Keratinocyte (primary cell): ENCODE data around the gene ANKRD49. TPM values are rescaled to one million over a fixed set of nuclear protein-coding genes. Genes with fewer than 3 reads are reported as not detected.

Experiments
- DNase-seq: peaks from one replicate; pipeline ENCODE4 v3.0.0-alpha.2; 2011; ENCODE audit warnings: low read depth, missing footprints, low spot score
- FAIRE-seq: peaks from 2 replicates; lab custom pipeline; 2011; peaks lifted over from hg19 to GRCh38; lab: Jason Lieb, UNC
- H2AFZ ChIP-seq: 2 replicates; pipeline ENCODE4 v1.6.0; 2012; ENCODE audit warnings: low read length, control low read depth, inconsistent platforms; ENCODE audit not compliant: control insufficient read depth
- H3K27ac ChIP-seq: 2 replicates; pipeline ENCODE4 v1.5.1; 2011; ENCODE audit warnings: low read length; ENCODE audit not compliant: control insufficient read depth, insufficient read depth
- H3K27me3 ChIP-seq: 3 replicates; pipeline ENCODE4 v1.6.0; 2011; ENCODE audit warnings: low read length; ENCODE audit not compliant: control insufficient read depth, insufficient read depth; ENCODE audit errors: extremely low read depth
- H3K36me3 ChIP-seq, 2 experiments: 2 replicates in 1 of 2; 3 replicates in 1 of 2; pipeline ENCODE4 v1.5.1; 2011; ENCODE audit warnings: low read length in 2 of 2, mild to moderate bottlenecking in 1 of 2; ENCODE audit not compliant: control insufficient read depth in 2 of 2, insufficient read depth in 2 of 2; ENCODE audit errors: extremely low read depth in 1 of 2
- H3K4me1 ChIP-seq: 3 replicates; pipeline ENCODE4 v1.5.1; 2011; ENCODE audit warnings: low read length; ENCODE audit not compliant: control insufficient read depth, insufficient read depth; ENCODE audit errors: extremely low read depth
- H3K4me2 ChIP-seq: 3 replicates; pipeline ENCODE4 v1.6.0; 2011; ENCODE audit warnings: low read depth, low read length; ENCODE audit not compliant: control insufficient read depth, insufficient read depth; ENCODE audit errors: extremely low read depth
- H3K4me3 ChIP-seq, 3 experiments: fragments of 200-600 bp in 1 of 3; sonication (generic) in 1 of 3; 2 replicates in 2 of 3; 3 replicates in 1 of 3; pipeline ENCODE4 v1.5.1; 2011 to 2016; ENCODE audit warnings: low read length in 3 of 3, mild to moderate bottlenecking in 3 of 3, control low read depth in 2 of 3, inconsistent platforms in 1 of 3, low read depth in 1 of 3, mixed read lengths in 1 of 3, mixed run types in 1 of 3, moderate library complexity in 1 of 3; ENCODE audit not compliant: control insufficient read depth in 2 of 3, insufficient read depth in 2 of 3; ENCODE audit errors: extremely low read depth in 1 of 3
- H3K79me2 ChIP-seq: 2 replicates; pipeline ENCODE4 v1.6.0; 2012; ENCODE audit warnings: low read length; ENCODE audit not compliant: control insufficient read depth, insufficient read depth
- H3K9ac ChIP-seq: 3 replicates; pipeline ENCODE4 v1.6.0; 2011; ENCODE audit warnings: low read length; ENCODE audit not compliant: control insufficient read depth, insufficient read depth; ENCODE audit errors: extremely low read depth
- H3K9me1 ChIP-seq: 3 replicates; pipeline ENCODE4 v1.6.0; 2011; ENCODE audit warnings: low read length; ENCODE audit not compliant: control insufficient read depth, insufficient read depth; ENCODE audit errors: extremely low read depth
- H3K9me3 ChIP-seq: 2 replicates; pipeline ENCODE4 v1.5.1; 2012; ENCODE audit warnings: low read depth, low read length; ENCODE audit not compliant: control insufficient read depth
- H4K20me1 ChIP-seq: 3 replicates; pipeline ENCODE4 v1.6.0; 2011; ENCODE audit warnings: low read length; ENCODE audit not compliant: control insufficient read depth, insufficient read depth; ENCODE audit errors: extremely low read depth
- EZH2 ChIP-seq: IDR thresholded peaks from one replicate; pipeline ENCODE4 v1.6.1; 2012; ENCODE audit warnings: inconsistent platforms, mild to moderate bottlenecking, low read length, moderate library complexity
- dilution Hi-C: fragments of 300-500 bp; cut with MboI; formaldehyde crosslinking; loops from one replicate; pipeline ENCODE4 v1.7.0; 2020; ENCODE audit warnings: low sequenced_read_pairs; ENCODE audit not compliant: extremely low pct_ligation_motif_present
- polyA minus RNA-seq, 3 experiments: library from RNA; depleted of rRNA, polyadenylated mRNA; stranded (reverse); fragments of >200 nt; gene quantifications; 1 replicate in 1 of 3; 2 replicates in 1 of 3; 3 replicates in 1 of 3; pipeline ENCODE4 v1.2.3, GENCODE V29; 2011
- polyA plus RNA-seq, 5 experiments: library from polyadenylated mRNA; depleted of rRNA in 3 of 5; stranded (reverse) in 3 of 5; stranded (forward) in 1 of 5; unstranded in 1 of 5; fragments of >200 nt; gene quantifications; 1 replicate in 1 of 5; 2 replicates in 3 of 5; 3 replicates in 1 of 5; pipeline versions ENCODE4 v1.2.1 to v1.2.3, GENCODE V29; 2011 to 2012; ENCODE audit warnings: missing spikeins in 2 of 5, low read depth in 1 of 5, low replicate concordance in 1 of 5
- TF ChIP-seq, protein P1 (sequence below), 3 experiments: IDR thresholded peaks in 1 of 3; conservative IDR thresholded peaks in 1 of 3; optimal IDR thresholded peaks in 1 of 3; 2 replicates in 2 of 3; 3 replicates in 1 of 3; pipeline versions ENCODE3 to v1.5.1; 2011; ENCODE audit warnings: low read length in 3 of 3, mild to moderate bottlenecking in 3 of 3, moderate library complexity in 2 of 3, control low read depth in 1 of 3, inconsistent platforms in 1 of 3; ENCODE audit not compliant: insufficient read depth in 2 of 3; ENCODE audit errors: extremely low read depth in 1 of 3

Gene ANKRD49
- 7.9 to 17.1 TPM (median 15.0 TPM) in 3 replicates for polyA plus RNA-seq
- polyA plus RNA-seq (2011; ENCODE audit: low read depth) = 57.7 TPM
- 4.7 and 10.5 TPM in 2 replicates for polyA plus RNA-seq (2011; cell fraction: cytosol; rRNA removed)
- polyA plus RNA-seq (2011; cell fraction: nucleus; rRNA removed) = 18.3 and 25.2 TPM in 2 replicates
- 7.6 and 15.6 TPM in 2 replicates for polyA plus RNA-seq (2012; ENCODE audit: low replicate concordance)
- 1.2 to 7.2 TPM (median 4.1 TPM) in 3 replicates for polyA minus RNA-seq
- 5.2 TPM for polyA minus RNA-seq (2011; cell fraction: cytosol; rRNA and poly(A)+ RNA removed)
- polyA minus RNA-seq (2011; cell fraction: nucleus; rRNA and poly(A)+ RNA removed) = 3.3 and 4.7 TPM in 2 replicates

DNA sequence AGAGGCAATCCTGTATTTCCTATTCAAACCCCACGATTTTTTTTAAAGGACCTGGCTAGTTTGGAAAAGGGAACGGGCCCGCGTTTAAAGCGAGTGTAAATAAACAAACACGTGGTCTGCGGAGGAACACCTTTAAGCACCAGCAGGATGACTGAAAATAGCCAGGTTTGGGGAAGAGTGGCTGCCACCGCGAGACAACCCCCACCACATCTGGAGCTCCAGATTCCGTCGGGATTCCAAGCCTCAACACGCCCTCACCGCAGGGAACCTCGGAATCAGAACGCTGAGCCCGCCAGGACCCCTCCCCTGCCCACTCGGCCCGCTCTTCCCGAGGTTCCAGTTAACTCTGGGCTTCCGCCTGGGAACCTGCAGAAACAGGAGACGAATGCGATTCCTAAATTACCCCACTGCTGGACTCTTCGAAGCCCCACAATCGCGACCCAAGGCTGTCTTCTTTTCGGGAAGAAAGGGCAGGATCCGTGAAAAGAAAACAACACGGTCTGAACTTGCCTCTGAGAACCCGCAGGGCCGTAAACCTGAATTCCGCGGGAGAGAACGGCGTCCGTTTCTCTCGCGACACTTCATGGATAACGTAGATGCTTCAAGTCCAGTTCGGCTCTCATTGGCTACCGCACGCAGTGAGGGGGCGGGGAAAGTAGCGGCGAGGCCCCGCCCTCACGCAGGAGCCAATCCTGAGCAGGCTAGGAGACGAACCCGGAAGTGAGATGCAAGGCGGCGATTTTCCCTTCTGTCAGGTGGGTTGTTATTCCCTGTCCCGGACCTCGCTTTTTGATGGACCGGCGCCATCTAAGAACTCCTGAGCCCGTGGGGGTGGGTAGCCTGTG is at the start of gene ANKRD49, which contains the start of gene MRE11:
ANKRD49 (plus strand) TSS at position 704 of the 845 bp plus-strand sequence. CDS start 2,710 bp downstream, outside the sequence.
MRE11 (minus strand) TSS at position 564 of the 845 bp plus-strand sequence. CDS start 1,043 bp downstream, outside the sequence.
- no peaks in the 10 kb centered on the region for H3K27me3 ChIP-seq
- FAIRE-seq (peak; percentile 95), DNase-seq (peak; percentile 90)
- peak within 1 kb of the TSS; percentile 93 for H3K27ac ChIP-seq
- H4K20me1 ChIP-seq = no peaks in the 10 kb centered on the region
- no peaks in the 10 kb centered on the region for H3K9me1 ChIP-seq
- peak within 1 kb of the TSS; percentile 98 for H2AFZ ChIP-seq
- H3K36me3 ChIP-seq = peaks cover 4 to 7% of the 10 kb centered on the region in 2 experiments
- H3K9ac ChIP-seq = peak within 1 kb of the TSS; percentile 95
- peaks cover 19% of the 10 kb centered on the region for H3K79me2 ChIP-seq
- peak within 1 kb of the TSS; percentile 94 for H3K4me2 ChIP-seq
- peak within 1 kb of the TSS; percentile 84 to 93 (median 88) for H3K4me3 ChIP-seq
- H3K4me1 ChIP-seq = peaks cover 13% of the 10 kb centered on the region
- TF ChIP-seq, protein P1, sequence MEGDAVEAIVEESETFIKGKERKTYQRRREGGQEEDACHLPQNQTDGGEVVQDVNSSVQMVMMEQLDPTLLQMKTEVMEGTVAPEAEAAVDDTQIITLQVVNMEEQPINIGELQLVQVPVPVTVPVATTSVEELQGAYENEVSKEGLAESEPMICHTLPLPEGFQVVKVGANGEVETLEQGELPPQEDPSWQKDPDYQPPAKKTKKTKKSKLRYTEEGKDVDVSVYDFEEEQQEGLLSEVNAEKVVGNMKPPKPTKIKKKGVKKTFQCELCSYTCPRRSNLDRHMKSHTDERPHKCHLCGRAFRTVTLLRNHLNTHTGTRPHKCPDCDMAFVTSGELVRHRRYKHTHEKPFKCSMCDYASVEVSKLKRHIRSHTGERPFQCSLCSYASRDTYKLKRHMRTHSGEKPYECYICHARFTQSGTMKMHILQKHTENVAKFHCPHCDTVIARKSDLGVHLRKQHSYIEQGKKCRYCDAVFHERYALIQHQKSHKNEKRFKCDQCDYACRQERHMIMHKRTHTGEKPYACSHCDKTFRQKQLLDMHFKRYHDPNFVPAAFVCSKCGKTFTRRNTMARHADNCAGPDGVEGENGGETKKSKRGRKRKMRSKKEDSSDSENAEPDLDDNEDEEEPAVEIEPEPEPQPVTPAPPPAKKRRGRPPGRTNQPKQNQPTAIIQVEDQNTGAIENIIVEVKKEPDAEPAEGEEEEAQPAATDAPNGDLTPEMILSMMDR (optimal IDR thresholded peaks at IDR 0.05 in 1 of 3, IDR thresholded peaks at IDR 0.05 in 1 of 3, conservative IDR thresholded peaks at IDR 0.05 in 1 of 3; ENCODE audit: extremely low read depth in 1 of 3, insufficient read depth in 2 of 3, low read length in 3 of 3) = no peak
- no peak for TF ChIP-seq EZH2
- H3K9me3 ChIP-seq = no peaks in the 10 kb centered on the region
- dilution Hi-C loops = no loop called here

GRCh38 chr11:94445641-94446040 is 48.1 kb upstream of the ANKRD49 start:
- Histone ChIP-seq H3K4me3 (no peak overlapping the region), H3K36me3 (peaks cover 0 to 3% of the 10 kb centered on the region in 2 experiments), H3K4me2 (no peak overlapping the region), H3K9me1 (no peaks in the 10 kb centered on the region), H3K27ac (no peak overlapping the region), H3K4me1 (peaks cover 12% of the 10 kb centered on the region), H3K9ac (no peak overlapping the region), H3K79me2 (no peaks in the 10 kb centered on the region), H4K20me1 (no peaks in the 10 kb centered on the region), H3K9me3 (no peaks in the 10 kb centered on the region), H3K27me3 (no peaks in the 10 kb centered on the region), H2AFZ (no peak overlapping the region)
- TF ChIP-seq, protein P1 (optimal IDR thresholded peaks at IDR 0.05 in 1 of 3, IDR thresholded peaks at IDR 0.05 in 1 of 3, conservative IDR thresholded peaks at IDR 0.05 in 1 of 3; ENCODE audit: extremely low read depth in 1 of 3, insufficient read depth in 2 of 3, low read length in 3 of 3) = no peak
- no peak for TF ChIP-seq EZH2
- FAIRE-seq (no peak), DNase-seq (no peak)
- dilution Hi-C loops = no loop called here
